HEK293 (cell line): ENCODE data around the gene OBSL1.

ENCODE experiments used
- EGR2 ChIP-seq: fragments of 450-650 bp; formaldehyde crosslinking; IDR thresholded peaks from 2 replicates; pipeline ENCODE4 v1.5.1; 2016; ENCODE audit warnings: low read depth, missing biosample characterization, missing genetic modification characterization
- HOXD13 ChIP-seq: sonication (generic); formaldehyde crosslinking; IDR thresholded peaks from 2 replicates; pipeline ENCODE4 v1.8.0; 2022; ENCODE audit warnings: missing genetic modification reagents, borderline replicate concordance
- KLF7 ChIP-seq: fragments of 450-650 bp; formaldehyde crosslinking; IDR thresholded peaks from 2 replicates; pipeline ENCODE4 v1.5.1; 2016; ENCODE audit warnings: missing biosample characterization, missing genetic modification characterization, borderline replicate concordance
- SCRT2 ChIP-seq: fragments of 450-650 bp; formaldehyde crosslinking; IDR thresholded peaks from 2 replicates; pipeline ENCODE4 v1.5.1; 2016; ENCODE audit warnings: missing biosample characterization, missing genetic modification characterization
- ZBTB1 ChIP-seq: fragments of 450-650 bp; formaldehyde crosslinking; IDR thresholded peaks from 2 replicates; pipeline ENCODE4 v1.5.1; 2016; ENCODE audit warnings: missing biosample characterization, missing genetic modification characterization
- ZBTB7A ChIP-seq: fragments of 450-650 bp; formaldehyde crosslinking; IDR thresholded peaks from 2 replicates; pipeline ENCODE4 v1.5.1; 2016; ENCODE audit warnings: low read depth, missing biosample characterization, missing genetic modification characterization
- ZBTB8A ChIP-seq: fragments of 450-650 bp; formaldehyde crosslinking; IDR thresholded peaks from 2 replicates; pipeline ENCODE4 v1.5.1; 2016; ENCODE audit warnings: missing biosample characterization, missing genetic modification characterization
- ZEB2 ChIP-seq: fragments of 450-650 bp; formaldehyde crosslinking; IDR thresholded peaks from 2 replicates; pipeline ENCODE4 v1.5.1; 2016; ENCODE audit warnings: missing biosample characterization, missing genetic modification characterization
- ZFP69B ChIP-seq: fragments of 450-650 bp; formaldehyde crosslinking; IDR thresholded peaks from 2 replicates; pipeline ENCODE4 v1.5.1; 2016; ENCODE audit warnings: missing biosample characterization, missing genetic modification characterization
- ZNF140 ChIP-seq: fragments of 450-650 bp; formaldehyde crosslinking; IDR thresholded peaks from 2 replicates; pipeline ENCODE4 v1.5.1; 2016; ENCODE audit warnings: missing biosample characterization, missing genetic modification characterization
- ZNF174 ChIP-seq: fragments of 450-650 bp; formaldehyde crosslinking; IDR thresholded peaks from 2 replicates; pipeline ENCODE4 v1.5.0; 2017; ENCODE audit warnings: missing biosample characterization, mild to moderate bottlenecking, missing genetic modification characterization
- ZNF184 ChIP-seq: fragments of 450-650 bp; IDR thresholded peaks from 2 replicates; pipeline ENCODE4 v1.5.1; 2018; ENCODE audit warnings: missing biosample characterization, mild to moderate bottlenecking, missing genetic modification characterization
- ZNF19 ChIP-seq: fragments of 450-650 bp; formaldehyde crosslinking; IDR thresholded peaks from 2 replicates; pipeline ENCODE4; 2016; ENCODE audit warnings: missing biosample characterization, missing genetic modification characterization, low read depth
- ZNF239 ChIP-seq: fragments of 450-650 bp; formaldehyde crosslinking; IDR thresholded peaks from 2 replicates; pipeline ENCODE4 v1.5.1; 2016; ENCODE audit warnings: missing biosample characterization, missing genetic modification characterization
- ZNF354C ChIP-seq: fragments of 450-650 bp; formaldehyde crosslinking; IDR thresholded peaks from 2 replicates; pipeline ENCODE4 v1.5.1; 2016; ENCODE audit warnings: missing biosample characterization, missing genetic modification characterization, low read depth, borderline replicate concordance
- ZNF404 ChIP-seq: fragments of 450-650 bp; formaldehyde crosslinking; IDR thresholded peaks from 2 replicates; pipeline ENCODE4 v1.5.1; 2017; ENCODE audit warnings: missing biosample characterization, missing genetic modification characterization
- ZNF558 ChIP-seq: fragments of 450-650 bp; formaldehyde crosslinking; IDR thresholded peaks from 2 replicates; pipeline ENCODE4 v1.5.1; 2016; ENCODE audit warnings: missing biosample characterization, missing genetic modification characterization
- ZNF629 ChIP-seq: fragments of 450-650 bp; formaldehyde crosslinking; IDR thresholded peaks from 2 replicates; pipeline ENCODE4 v1.5.1; 2017; ENCODE audit warnings: missing biosample characterization, missing genetic modification characterization
- ZNF670 ChIP-seq: fragments of 450-650 bp; formaldehyde crosslinking; IDR thresholded peaks from 2 replicates; pipeline ENCODE4 v1.5.1; 2016; ENCODE audit warnings: missing biosample characterization, missing genetic modification characterization, low read depth
- ZNF677 ChIP-seq: fragments of 450-650 bp; IDR thresholded peaks from 2 replicates; pipeline ENCODE4 v1.5.0; 2018; ENCODE audit warnings: missing biosample characterization, mild to moderate bottlenecking, missing genetic modification characterization, moderate library complexity
- ZNF701 ChIP-seq: fragments of 450-650 bp; formaldehyde crosslinking; IDR thresholded peaks from 2 replicates; pipeline ENCODE4 v1.5.1; 2016; ENCODE audit warnings: missing biosample characterization, missing genetic modification characterization
- ZNF707 ChIP-seq: fragments of 450-650 bp; formaldehyde crosslinking; IDR thresholded peaks from 2 replicates; pipeline ENCODE4 v1.5.1; 2016; ENCODE audit warnings: missing biosample characterization, missing genetic modification characterization
- ZNF768 ChIP-seq: fragments of 450-650 bp; formaldehyde crosslinking; IDR thresholded peaks from 2 replicates; pipeline ENCODE4 v1.5.1; 2018; ENCODE audit warnings: missing biosample characterization, mild to moderate bottlenecking, missing genetic modification characterization
- ZSCAN23 ChIP-seq: fragments of 450-650 bp; formaldehyde crosslinking; IDR thresholded peaks from 2 replicates; pipeline ENCODE4 v1.5.1; 2016; ENCODE audit warnings: missing biosample characterization, missing genetic modification characterization
- ZSCAN30 ChIP-seq: fragments of 450-650 bp; IDR thresholded peaks from 2 replicates; pipeline ENCODE4 v1.5.1; 2018; ENCODE audit warnings: missing biosample characterization, mild to moderate bottlenecking, missing genetic modification characterization, moderate library complexity
- TF ChIP-seq, protein P1 (sequence below): fragments of 450-650 bp; formaldehyde crosslinking; IDR thresholded peaks from 2 replicates; pipeline ENCODE4 v1.5.1; 2017; ENCODE audit warnings: missing biosample characterization, missing genetic modification characterization
- TF ChIP-seq, protein P2 (sequence below): fragments of 450-650 bp; formaldehyde crosslinking; IDR thresholded peaks from 2 replicates; pipeline ENCODE4 v1.5.1; 2016; ENCODE audit warnings: missing biosample characterization, missing genetic modification characterization, low read depth
- TF ChIP-seq, protein P3 (sequence below): fragments of 450-650 bp; formaldehyde crosslinking; IDR thresholded peaks from 2 replicates; pipeline ENCODE4 v1.5.1; 2017; ENCODE audit warnings: missing biosample characterization, missing genetic modification characterization
- TF ChIP-seq, protein P4 (sequence below): fragments of 450-650 bp; formaldehyde crosslinking; optimal IDR thresholded peaks from 2 replicates; pipeline ENCODE3; 2016; ENCODE audit warnings: missing biosample characterization, mild to moderate bottlenecking, missing genetic modification characterization
- TF ChIP-seq, protein P5 (sequence below): fragments of 450-650 bp; formaldehyde crosslinking; conservative IDR thresholded peaks from 2 replicates; pipeline ENCODE4 v1.5.1; 2016; ENCODE audit warnings: low read depth, missing biosample characterization, missing genetic modification characterization

Gene OBSL1

DNA sequence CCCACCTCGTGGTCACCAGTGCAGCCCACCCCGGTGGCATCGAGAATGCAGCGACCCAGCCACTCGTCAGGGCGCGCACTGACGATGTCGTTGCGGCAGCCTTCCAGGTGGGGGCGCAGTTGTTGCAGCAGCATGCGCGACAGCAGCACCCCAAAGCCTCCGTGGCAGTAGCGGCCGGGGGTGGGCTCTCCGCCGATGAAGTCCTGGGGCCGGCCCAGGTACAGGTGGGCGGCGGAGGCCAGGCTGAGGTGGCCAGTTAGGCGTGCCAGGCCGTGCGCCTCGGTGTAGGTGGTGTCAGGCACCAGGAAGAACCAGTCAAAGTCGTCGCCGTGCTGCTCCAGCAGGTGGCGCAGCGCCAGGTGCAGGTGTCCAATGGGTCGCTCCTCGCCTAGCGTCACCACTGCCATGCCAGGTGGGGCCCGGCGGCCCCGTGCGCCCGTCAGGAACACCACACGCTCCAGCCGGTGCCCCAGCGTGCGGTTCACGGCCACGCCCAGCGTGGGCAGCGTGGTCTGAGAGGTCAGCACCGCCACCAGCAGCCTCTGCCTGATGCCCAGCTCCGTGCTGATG, 29.6 kb downstream of the OBSL1 start (continued):
- TF ChIP-seq, protein P1, sequence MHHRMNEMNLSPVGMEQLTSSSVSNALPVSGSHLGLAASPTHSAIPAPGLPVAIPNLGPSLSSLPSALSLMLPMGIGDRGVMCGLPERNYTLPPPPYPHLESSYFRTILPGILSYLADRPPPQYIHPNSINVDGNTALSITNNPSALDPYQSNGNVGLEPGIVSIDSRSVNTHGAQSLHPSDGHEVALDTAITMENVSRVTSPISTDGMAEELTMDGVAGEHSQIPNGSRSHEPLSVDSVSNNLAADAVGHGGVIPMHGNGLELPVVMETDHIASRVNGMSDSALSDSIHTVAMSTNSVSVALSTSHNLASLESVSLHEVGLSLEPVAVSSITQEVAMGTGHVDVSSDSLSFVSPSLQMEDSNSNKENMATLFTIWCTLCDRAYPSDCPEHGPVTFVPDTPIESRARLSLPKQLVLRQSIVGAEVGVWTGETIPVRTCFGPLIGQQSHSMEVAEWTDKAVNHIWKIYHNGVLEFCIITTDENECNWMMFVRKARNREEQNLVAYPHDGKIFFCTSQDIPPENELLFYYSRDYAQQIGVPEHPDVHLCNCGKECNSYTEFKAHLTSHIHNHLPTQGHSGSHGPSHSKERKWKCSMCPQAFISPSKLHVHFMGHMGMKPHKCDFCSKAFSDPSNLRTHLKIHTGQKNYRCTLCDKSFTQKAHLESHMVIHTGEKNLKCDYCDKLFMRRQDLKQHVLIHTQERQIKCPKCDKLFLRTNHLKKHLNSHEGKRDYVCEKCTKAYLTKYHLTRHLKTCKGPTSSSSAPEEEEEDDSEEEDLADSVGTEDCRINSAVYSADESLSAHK (tag by site-specific recombination) = no peak
- no peak for TF ChIP-seq ZNF354C (tag by site-specific recombination)
- no peak for TF ChIP-seq ZNF558
- TF ChIP-seq ZBTB7A (tag by site-specific recombination) = peak; percentile 73
- no peak for TF ChIP-seq ZNF670
- TF ChIP-seq, protein P2, sequence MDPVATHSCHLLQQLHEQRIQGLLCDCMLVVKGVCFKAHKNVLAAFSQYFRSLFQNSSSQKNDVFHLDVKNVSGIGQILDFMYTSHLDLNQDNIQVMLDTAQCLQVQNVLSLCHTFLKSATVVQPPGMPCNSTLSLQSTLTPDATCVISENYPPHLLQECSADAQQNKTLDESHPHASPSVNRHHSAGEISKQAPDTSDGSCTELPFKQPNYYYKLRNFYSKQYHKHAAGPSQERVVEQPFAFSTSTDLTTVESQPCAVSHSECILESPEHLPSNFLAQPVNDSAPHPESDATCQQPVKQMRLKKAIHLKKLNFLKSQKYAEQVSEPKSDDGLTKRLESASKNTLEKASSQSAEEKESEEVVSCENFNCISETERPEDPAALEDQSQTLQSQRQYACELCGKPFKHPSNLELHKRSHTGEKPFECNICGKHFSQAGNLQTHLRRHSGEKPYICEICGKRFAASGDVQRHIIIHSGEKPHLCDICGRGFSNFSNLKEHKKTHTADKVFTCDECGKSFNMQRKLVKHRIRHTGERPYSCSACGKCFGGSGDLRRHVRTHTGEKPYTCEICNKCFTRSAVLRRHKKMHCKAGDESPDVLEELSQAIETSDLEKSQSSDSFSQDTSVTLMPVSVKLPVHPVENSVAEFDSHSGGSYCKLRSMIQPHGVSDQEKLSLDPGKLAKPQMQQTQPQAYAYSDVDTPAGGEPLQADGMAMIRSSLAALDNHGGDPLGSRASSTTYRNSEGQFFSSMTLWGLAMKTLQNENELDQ = no peak
- TF ChIP-seq HOXD13 (CRISPR knock-in tag) = no peak
- no peak for TF ChIP-seq ZNF701 (tag by site-specific recombination)
- no peak for TF ChIP-seq ZNF184 (tag by site-specific recombination)
- TF ChIP-seq, protein P3, sequence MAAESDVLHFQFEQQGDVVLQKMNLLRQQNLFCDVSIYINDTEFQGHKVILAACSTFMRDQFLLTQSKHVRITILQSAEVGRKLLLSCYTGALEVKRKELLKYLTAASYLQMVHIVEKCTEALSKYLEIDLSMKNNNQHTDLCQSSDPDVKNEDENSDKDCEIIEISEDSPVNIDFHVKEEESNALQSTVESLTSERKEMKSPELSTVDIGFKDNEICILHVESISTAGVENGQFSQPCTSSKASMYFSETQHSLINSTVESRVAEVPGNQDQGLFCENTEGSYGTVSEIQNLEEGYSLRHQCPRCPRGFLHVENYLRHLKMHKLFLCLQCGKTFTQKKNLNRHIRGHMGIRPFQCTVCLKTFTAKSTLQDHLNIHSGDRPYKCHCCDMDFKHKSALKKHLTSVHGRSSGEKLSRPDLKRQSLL (tag by site-specific recombination) = no peak
- no peak for TF ChIP-seq ZNF768 (tag by site-specific recombination)
- no peak for TF ChIP-seq ZNF19 (tag by site-specific recombination)
- no peak for TF ChIP-seq ZSCAN23 (tag by site-specific recombination)
- TF ChIP-seq ZNF707 (tag by site-specific recombination) = no peak
- TF ChIP-seq ZBTB1 (tag by site-specific recombination) = no peak
- no peak for TF ChIP-seq KLF7 (tag by site-specific recombination)
- TF ChIP-seq SCRT2 (tag by site-specific recombination) = peak; percentile 51; the same call in 1 of the 2 replicates
- no peak for TF ChIP-seq ZSCAN30 (tag by site-specific recombination)
- peak; percentile 58 for TF ChIP-seq ZBTB8A (tag by site-specific recombination)
- TF ChIP-seq ZNF404 (tag by site-specific recombination) = no peak
- no peak for TF ChIP-seq ZNF239 (tag by site-specific recombination)
- peak; percentile 79; the same call in 1 of the 2 replicates for TF ChIP-seq EGR2
- TF ChIP-seq ZEB2 (tag by site-specific recombination) = peak; percentile 96
- TF ChIP-seq, protein P4, sequence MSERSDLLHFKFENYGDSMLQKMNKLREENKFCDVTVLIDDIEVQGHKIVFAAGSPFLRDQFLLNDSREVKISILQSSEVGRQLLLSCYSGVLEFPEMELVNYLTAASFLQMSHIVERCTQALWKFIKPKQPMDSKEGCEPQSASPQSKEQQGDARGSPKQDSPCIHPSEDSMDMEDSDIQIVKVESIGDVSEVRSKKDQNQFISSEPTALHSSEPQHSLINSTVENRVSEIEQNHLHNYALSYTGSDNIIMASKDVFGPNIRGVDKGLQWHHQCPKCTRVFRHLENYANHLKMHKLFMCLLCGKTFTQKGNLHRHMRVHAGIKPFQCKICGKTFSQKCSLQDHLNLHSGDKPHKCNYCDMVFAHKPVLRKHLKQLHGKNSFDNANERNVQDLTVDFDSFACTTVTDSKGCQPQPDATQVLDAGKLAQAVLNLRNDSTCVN (tag by site-specific recombination) = peak; percentile 54
- peak; percentile 98 for TF ChIP-seq ZFP69B
- TF ChIP-seq ZNF174 (tag by site-specific recombination) = no peak
- no peak for TF ChIP-seq ZNF677 (tag by site-specific recombination)
- peak; percentile 71 for TF ChIP-seq ZNF629 (tag by site-specific recombination)
- no peak for TF ChIP-seq ZNF140
- TF ChIP-seq, protein P5, sequence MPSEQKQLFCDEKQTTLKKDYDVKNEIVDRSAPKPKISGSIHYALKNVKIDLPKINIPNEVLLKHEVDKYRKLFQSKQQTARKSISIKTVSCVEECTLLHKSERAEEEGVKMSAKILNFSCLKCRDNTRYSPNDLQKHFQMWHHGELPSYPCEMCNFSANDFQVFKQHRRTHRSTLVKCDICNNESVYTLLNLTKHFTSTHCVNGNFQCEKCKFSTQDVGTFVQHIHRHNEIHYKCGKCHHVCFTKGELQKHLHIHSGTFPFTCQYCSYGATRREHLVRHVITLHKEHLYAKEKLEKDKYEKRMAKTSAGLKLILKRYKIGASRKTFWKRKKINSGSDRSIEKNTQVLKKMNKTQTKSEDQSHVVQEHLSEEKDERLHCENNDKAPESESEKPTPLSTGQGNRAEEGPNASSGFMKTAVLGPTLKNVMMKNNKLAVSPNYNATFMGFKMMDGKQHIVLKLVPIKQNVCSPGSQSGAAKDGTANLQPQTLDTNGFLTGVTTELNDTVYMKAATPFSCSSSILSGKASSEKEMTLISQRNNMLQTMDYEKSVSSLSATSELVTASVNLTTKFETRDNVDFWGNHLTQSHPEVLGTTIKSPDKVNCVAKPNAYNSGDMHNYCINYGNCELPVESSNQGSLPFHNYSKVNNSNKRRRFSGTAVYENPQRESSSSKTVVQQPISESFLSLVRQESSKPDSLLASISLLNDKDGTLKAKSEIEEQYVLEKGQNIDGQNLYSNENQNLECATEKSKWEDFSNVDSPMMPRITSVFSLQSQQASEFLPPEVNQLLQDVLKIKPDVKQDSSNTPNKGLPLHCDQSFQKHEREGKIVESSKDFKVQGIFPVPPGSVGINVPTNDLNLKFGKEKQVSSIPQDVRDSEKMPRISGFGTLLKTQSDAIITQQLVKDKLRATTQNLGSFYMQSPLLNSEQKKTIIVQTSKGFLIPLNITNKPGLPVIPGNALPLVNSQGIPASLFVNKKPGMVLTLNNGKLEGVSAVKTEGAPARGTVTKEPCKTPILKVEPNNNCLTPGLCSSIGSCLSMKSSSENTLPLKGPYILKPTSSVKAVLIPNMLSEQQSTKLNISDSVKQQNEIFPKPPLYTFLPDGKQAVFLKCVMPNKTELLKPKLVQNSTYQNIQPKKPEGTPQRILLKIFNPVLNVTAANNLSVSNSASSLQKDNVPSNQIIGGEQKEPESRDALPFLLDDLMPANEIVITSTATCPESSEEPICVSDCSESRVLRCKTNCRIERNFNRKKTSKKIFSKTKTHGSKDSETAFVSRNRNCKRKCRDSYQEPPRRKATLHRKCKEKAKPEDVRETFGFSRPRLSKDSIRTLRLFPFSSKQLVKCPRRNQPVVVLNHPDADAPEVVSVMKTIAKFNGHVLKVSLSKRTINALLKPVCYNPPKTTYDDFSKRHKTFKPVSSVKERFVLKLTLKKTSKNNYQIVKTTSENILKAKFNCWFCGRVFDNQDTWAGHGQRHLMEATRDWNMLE = no peak
